CD4-positive, alpha-beta T cell treated with Interferon alpha-2 for 1 hour (primary cell): ENCODE results near the gene SMARCD3.
A peak's percentile ranks its signal among the peaks of the same experiment; 100 is the strongest.

ENCODE experiments used
- DNase-seq, 2 donors: peaks; one replicate each; pipeline ENCODE4 v3.0.0-alpha.2; 2020 to 2022

The SMARCD3 gene

DNA sequence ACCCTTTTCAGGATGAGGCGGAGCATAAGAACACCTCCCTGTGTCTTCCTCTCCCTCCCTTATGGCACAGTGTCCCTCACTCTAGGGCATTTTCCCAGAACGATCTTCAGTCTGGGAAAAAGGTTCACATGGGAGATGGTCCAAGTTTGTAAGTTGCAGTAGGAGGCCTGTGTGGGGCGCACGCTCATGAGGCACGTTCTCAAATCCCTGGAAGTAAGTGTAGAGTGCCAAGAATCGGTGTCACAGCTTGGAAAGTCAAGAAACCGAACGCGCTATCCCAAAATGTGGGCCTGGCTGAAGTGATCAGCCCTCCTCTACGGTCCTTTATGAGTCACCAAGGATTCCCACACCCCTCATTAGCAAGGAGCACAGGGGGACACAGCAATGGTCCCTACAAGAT is 23.9 kb upstream of the SMARCD3 start:
- no peak for DNase-seq

- peak; percentile 46 to 60 for DNase-seq
Measured at GRCh38 chr7:151271699-151272355, 23.3 kb upstream of the SMARCD3 start.

DNA sequence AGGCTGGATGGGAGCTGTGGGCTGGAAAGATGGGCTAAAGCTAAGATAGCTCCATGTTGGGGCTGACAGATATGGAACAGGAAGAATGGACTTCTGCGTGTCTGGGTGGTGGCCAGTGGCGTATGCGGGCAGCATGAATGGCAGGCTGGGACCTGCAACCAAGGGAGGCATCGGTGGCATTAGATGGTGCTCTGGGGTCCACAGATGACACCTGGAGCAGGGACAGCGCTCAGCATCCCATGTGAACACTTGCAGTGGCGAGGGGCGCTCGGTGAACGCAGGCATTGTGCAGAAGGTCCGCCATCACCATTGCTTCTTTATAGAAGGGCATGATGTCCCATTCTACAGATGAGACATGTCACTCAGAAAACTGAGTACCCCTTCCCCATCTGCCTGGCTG is 21.0 kb upstream of the SMARCD3 start:
- DNase-seq, result no peak

- DNase-seq, result no peak
Measured at GRCh38 chr7:151265351-151265931, 16.9 kb upstream of the SMARCD3 start.

DNA sequence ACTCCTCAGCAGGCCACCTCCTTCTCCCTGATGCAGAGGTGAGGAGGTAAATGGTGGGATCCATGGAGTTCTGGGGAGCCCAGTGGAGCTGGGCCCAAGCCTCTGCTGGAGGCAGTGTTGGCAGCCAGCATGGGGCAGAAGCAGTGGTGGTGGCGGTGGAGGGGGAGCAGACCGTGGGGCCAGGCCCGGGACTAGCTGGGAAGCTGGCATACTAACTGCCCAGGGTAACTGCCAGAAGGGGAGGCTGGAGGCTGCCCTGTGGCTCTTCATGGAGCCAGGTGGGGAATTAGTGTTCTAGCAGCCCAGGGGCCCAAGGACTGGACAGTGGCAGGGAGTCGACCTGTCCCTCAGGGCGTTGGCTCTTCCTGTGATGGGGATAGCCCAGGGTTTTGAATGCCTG is 16.1 kb upstream of the SMARCD3 start:
- no peak for DNase-seq

DNA sequence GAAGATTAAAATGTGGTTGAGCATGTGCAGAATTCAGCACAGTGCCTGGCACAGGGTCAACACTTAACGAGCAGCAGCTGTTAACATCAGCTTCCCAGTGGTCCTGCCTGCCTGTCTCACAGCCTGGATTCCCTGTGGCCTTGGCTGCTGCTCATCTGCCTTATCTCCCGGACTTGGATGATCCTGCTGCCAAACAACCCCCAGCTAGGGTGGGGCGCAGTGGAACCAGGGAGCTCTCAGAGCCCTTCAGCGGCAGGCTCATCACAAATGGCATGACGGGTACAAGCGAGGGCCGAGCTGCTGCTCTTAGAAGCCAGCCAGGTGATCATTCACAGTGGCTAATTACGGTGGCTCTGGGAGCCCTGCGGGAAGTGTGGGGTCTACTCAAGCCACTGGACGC is 13.0 kb upstream of the SMARCD3 start:
- no peak for DNase-seq

DNA sequence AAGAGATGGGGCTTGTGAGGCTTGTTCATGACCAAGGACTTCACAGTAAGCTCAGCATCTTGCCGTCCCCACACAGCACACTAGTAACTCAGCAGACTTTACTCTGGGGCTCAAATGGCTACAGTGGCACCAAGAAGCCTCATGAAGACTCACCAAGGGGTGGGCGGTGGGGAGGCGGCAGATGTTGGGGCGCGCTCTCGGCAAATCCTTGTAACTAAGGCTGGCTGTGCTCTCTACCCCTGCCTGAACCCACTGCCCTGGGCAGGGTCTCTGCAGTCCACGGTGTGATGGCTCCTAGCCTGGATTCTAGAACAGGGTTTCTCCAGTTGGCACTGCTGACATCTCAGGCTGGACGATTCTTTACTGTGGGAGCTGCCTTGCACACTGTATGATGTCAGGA is 12.4 kb upstream of the SMARCD3 start:
- DNase-seq, result no peak

DNA sequence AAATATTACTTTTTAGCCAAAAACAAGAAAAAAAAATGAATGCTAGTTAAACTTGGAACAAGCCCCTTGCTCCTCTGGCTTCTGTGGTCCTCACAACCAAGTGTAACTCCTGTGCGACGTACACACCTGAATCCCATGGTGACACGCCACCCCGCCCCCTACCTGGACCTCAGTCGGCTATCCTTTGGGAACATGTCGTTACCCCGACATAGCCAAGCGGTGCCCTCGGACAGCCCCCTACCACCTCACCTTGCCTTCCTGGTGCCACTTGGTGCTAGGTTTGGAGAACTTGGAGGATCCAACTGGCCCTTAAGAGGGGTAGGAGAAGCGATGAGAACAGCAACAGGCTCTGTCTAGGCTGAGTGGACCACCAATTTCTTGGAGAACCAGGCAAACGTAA is 12.0 kb upstream of the SMARCD3 start:
- no peak for DNase-seq

GRCh38 chr7:151257990-151258389 is 9.5 kb upstream of the SMARCD3 start:
- DNase-seq, result no peak

GRCh38 chr7:151256410-151257045 is 8.0 kb upstream of the SMARCD3 start:
- DNase-seq, result no peak

DNA sequence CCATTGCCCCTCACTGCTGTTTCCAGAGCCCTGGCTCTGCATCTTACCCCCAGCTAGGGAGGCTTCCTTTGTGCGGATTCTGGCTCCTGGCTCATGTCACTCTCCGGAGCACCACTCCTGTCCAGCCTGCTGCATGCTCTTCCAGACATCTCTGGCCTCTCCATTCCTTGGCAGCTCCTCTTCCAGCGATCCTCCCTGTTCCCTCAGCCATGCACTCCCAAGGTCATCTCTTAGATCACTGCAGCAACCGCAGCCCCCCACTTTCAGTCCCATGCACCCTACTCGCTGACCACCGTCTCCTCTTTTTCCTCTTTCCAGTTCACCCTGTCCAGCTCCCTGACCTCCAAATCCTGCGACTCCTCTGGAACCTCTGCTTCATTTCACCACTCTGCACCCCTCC is 6.9 kb upstream of the SMARCD3 start:
- no peak for DNase-seq

- DNase-seq, result no peak
Measured at GRCh38 chr7:151254851-151255250, 6.4 kb upstream of the SMARCD3 start.

- no peak for DNase-seq
Measured at GRCh38 chr7:151254316-151254715, 5.8 kb upstream of the SMARCD3 start.

DNA sequence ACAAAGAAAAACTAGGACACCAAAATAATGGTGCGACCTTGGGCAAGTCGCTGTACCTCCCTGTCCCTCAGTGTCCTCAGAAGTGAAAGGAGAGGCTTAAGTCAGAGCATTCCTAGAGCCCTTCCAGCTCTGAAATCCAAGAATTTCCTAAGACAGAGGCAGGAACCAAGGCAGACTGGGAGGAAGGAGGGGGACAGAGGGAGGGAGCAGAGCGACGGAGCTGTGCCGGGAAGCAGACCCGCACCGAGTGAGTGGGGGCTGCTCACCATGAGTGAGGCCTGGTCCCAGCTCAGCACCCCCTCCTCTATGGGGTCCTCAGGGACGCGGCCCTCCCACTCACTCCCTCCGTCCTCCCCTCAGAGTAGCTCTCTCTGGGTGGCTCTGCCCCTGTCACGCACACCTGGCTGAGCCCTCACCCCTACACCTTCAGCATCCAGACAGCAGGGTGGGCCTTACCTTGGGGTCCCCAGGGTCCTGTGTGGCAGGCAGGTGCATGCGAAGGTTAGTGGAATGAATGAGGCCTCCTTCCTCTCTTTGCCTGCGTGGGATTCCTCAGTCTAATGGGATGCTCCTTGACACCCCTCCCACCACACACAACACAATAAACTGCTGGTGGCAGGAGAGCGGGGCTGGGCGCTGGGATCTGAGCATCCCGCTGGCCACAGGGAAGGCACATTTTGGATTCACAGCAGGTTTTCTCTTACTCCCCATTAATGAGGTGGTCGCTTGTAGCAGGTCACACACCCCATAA is 4.6 kb upstream of the SMARCD3 start:
- DNase-seq, result no peak

DNA sequence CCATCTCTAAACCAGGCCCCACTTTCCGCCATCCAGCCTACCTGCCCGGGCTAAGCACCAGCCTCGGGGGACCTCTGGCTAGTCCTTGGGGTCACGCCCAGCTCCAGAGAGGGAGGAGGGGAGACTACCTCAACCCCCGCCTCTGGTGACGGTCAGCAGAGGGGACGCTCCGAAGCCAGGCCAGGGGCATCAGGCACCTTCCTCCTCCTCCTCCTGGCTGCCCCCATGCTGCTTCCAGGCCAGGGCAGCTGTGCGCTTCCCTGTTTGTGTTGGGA is 4.0 kb upstream of the SMARCD3 start:
- DNase-seq, result no peak

DNA sequence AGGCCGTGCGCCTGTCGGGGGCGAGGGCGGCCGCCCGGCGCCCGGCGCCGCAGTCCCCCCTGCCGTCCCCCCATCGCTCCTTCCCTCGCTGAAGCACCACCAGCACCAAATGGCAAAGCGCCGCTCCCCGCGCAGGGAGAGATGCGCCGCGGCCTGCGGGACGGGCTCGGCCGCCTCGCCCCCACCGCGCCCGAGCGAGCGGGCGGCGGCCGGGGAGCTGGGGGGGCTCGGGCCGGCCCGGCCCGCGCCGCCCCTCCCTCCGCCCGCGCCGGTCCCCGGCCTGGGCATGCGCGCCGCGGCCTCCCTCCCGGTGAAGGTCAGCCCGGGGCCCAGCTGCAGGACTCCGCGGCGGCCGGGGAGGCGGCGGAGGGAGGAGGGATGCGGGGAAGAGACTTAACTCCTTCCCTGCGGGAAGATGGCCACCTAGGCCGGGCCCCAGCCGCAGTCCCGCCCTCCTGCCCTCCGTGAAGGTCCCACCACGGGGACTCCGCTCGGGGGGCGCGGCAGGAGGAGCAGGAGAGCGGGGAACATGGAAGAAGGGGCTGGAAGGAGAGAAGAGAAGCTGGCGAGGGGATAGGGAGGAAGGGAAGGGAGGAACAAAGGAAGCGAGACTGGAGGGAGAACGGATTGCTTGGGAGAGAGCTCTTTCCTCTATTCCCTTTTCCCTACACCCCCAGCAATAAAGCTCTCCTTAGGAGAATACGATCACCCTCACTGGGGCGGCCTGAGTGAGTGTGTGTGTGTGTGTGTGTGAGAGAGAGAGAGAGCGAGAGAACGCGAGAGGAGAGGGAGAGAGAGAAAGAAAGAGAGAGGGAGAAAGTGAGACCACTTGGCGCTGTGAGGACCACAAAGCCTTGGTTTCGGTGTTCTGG is 3.4 kb upstream of the SMARCD3 start:
- peak in 1 of 2 donors; percentile 38 for DNase-seq

DNA sequence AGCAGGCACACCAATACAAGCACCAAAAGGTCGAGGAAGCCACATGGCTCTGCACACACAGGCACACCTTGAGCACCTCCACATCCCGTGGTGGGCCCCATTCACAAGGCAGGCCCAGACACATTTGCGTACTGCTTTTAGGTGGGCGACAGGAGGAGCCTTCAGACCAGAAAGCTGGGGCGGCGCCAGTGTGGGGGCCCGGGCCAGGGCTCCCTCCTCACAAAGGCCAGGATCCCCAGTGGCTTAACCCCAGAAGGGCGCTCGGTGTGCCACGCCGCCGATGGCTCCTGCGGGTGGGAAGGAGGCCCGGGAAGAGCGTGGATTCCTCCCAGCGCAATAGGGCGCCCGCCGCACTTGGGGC is 2.8 kb upstream of the SMARCD3 start:
- no peak for DNase-seq

DNA sequence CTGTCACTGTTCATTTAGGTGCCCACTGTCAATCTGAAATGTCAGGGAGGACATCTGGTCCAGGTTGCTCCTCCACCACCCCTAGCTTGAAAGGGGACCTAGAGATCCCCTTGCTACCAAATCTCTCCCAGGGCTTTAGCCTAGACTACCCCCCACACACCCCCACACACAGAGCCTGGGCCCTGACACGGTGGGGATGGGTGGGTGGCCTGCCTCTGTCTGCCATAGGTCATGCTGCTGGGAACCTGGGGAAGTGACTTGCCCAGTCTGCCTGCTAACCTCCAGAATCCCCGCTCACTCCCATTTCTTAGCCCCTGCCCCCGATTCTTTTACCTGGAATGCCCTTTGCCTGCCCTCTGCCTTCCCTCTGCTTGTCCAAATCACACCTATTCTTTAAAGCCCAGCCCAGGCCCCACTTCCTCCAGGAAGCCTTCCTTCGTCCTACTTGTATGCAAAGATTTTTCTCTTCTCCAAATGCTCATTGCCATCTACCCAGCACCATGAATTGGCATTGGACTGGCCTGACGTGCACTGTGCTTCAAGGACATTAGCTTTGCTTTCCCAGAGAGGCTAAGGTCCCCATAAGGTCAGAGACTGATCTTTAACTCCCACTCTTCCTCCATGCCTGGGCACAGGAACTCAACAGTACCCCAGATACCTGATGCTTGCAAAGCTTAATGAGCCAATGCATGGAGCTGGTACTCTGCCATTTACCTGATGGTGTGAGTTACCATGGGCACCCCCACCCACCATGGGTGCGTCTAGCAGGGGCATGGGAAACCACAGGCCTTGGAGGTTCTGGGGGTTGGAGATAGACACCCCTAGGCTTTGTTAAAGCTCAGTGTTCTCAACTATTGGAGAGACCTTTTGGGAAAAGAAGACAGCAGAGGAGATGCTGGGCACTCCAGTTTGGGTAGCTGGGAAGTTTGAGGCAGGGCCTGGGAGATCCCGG is 2.0 kb upstream of the SMARCD3 start:
- no peak for DNase-seq

DNA sequence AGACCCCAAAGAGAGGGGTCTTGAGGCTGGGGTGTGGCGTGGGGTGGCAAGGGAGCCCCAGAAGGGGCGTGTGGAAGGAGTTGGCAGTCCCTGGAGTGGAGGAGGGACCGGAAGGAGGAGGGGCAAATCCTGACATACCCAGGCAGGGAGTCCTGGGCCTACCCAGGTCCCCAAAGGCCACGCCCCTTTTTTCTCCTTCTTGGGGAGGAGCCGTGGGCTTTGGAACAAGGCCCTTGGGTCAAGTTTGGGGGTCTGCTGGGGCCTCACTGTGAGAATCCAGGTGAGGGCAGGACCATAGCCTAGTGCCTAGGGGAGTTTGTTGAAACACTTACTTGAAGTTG is 1.2 kb upstream of the SMARCD3 start:
- DNase-seq, result no peak

- peak; percentile 26 to 32 for DNase-seq
Measured at GRCh38 chr7:151249034-151249731, 689 bp upstream of the SMARCD3 start.

DNA sequence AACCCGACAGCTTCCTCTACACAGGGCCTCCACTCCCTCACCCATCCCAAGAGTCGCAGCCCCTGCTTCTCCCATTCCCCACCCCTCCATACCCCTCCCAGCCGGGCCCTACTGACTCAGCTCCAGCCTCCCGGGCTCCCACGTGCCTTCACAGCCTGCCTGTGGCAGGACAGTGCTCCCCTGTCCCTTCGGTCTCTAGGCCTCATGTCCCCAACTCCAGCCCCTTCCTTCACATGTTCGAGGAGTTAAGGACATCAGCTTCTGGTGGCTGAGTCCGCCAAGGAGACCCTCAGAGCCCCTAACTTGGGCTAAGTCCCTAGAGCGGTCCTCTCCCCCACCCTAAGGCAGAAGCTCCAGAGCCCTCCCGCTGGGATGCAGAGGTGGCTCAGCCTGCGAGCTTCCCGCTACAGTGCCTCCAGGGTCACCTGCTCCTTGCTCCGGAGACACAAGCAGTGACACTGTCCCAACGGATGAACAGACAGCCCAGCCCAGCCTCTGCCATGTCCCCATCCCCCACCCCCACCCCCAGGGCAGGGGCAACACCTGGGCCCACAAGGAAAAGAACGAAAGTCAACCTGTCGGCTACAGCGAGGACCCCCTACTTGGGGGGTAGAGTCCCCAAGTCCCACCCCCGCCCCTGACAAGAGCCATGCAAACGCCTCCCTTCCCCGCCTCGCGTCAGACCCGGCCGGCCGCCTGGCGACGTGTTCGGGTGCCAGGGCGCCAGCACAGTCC is 716 bp downstream of the SMARCD3 start:
- DNase-seq, result no peak
